ENCODE measurements around the gene CSNK1E. TPM values are rescaled to one million over a fixed set of nuclear protein-coding genes. Genes with fewer than 3 reads are reported as not detected.
A peak's percentile ranks its signal among the peaks of the same experiment; 100 is the strongest.

The CSNK1E gene
- total RNA-seq, 4 donors from 2014 or later = 112 to 246 (median 160) TPM

DNA sequence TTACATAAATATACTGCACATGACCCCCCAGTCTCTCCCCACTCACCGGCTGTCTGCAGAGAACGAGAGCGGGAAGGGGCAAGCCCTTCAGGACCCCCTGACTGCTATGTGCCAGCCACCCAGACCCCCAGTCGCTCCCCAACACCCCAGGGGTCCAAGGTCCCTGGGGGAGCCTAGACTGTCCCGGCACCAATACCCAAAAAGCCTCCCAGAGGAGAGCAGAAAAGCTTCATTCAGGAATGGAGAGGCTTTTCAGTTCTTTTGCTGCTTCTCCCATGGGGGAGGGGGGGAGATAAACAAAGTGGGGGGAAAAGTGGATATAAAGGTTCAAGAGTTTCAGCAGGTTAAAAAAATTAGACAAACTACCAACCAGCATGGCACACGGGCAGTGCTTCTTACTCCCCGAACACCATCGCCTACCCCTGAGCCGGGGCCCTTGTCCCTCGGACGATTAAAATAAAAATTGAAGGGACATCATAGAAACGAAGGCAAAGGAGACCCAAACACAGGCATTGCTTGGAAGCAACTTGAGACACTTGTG, 1.3 kb downstream of the CSNK1E start:
- H3K4me1 ChIP-seq = peaks cover 75% of the 10 kb centered on the region

DNA sequence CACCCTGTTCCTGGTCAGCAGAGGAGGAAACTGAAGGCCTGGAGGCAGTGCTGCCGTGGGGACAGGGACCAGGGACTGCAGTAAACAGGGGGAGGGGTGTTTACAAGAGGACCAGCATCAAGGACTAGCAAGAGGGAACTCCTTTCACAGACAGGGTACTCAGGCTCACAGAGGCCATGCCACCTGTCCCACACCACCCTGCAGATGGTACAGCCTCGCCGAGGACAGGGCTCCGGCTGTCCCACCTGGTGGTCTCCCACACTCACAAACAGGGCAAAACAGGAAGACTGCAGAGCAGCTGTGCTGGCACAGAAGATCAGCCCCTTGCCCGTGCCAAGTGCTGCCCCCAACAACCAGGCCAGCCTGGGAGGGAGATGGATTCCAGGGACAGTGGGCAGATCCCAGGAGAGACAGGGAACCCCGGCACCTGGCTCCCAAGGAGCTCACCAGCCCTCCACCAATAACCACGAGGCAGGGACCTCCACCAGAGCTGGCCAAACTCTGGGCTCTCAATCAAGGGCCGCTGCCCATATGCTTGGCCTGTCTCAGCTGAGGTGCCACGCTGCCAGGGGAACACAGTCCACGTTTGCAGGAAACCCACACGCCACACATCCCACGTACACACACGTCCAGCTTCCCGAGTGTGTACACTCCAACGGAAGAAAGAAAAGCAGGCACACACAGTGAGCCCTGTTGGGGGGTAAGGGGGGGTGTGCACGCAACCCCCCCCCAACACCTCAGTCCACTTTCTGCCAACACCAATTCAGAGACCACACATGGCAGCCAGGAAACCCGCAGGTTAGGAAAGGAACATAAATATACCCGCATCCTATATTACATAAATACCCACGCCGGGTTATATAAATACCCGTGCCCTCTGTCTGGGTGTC, 2.1 kb downstream of the CSNK1E start:
- WGBS = 13% methylated on average over 8 of the region's 21 CpGs
- Histone ChIP-seq H3K27ac (peak overlapping the region; percentile 99), H3K9me3 (no peaks in the 10 kb centered on the region), H3K4me3 (peak overlapping the region; percentile 90), H3K36me3 (peaks cover 6% of the 10 kb centered on the region), H3K27me3 (no peaks in the 10 kb centered on the region), H3K4me1 (peaks cover 82% of the 10 kb centered on the region)
- DNase-seq (ENCODE audit: low spot score in 2 of 2) = no peak
- no peak for TF ChIP-seq POLR2AphosphoS5 (IDR thresholded peaks at IDR 0.05)
- TF ChIP-seq EP300 (IDR thresholded peaks at IDR 0.05) = no peak
- TF ChIP-seq, protein P1, sequence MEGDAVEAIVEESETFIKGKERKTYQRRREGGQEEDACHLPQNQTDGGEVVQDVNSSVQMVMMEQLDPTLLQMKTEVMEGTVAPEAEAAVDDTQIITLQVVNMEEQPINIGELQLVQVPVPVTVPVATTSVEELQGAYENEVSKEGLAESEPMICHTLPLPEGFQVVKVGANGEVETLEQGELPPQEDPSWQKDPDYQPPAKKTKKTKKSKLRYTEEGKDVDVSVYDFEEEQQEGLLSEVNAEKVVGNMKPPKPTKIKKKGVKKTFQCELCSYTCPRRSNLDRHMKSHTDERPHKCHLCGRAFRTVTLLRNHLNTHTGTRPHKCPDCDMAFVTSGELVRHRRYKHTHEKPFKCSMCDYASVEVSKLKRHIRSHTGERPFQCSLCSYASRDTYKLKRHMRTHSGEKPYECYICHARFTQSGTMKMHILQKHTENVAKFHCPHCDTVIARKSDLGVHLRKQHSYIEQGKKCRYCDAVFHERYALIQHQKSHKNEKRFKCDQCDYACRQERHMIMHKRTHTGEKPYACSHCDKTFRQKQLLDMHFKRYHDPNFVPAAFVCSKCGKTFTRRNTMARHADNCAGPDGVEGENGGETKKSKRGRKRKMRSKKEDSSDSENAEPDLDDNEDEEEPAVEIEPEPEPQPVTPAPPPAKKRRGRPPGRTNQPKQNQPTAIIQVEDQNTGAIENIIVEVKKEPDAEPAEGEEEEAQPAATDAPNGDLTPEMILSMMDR (IDR thresholded peaks at IDR 0.05) = no peak
- TF ChIP-seq POLR2A (IDR thresholded peaks at IDR 0.05) = no peak

More for the DNA sequence above, 1.3 kb downstream of the CSNK1E start:
- DNase-seq (ENCODE audit: low spot score in 2 of 2) = no peak
- Histone ChIP-seq H3K27me3 (no peaks in the 10 kb centered on the region), H3K36me3 (peaks cover 6% of the 10 kb centered on the region), H3K9me3 (no peaks in the 10 kb centered on the region), H3K4me3 (peak overlapping the region; percentile 90), H3K27ac (peak overlapping the region; percentile 99)
- TF ChIP-seq POLR2A (IDR thresholded peaks at IDR 0.05) (no peak), EP300 (IDR thresholded peaks at IDR 0.05) (no peak), POLR2AphosphoS5 (IDR thresholded peaks at IDR 0.05) (no peak)
- TF ChIP-seq, protein P1 (IDR thresholded peaks at IDR 0.05) = no peak
- 4% methylated on average over 12 of the region's 12 CpGs for WGBS

DNA sequence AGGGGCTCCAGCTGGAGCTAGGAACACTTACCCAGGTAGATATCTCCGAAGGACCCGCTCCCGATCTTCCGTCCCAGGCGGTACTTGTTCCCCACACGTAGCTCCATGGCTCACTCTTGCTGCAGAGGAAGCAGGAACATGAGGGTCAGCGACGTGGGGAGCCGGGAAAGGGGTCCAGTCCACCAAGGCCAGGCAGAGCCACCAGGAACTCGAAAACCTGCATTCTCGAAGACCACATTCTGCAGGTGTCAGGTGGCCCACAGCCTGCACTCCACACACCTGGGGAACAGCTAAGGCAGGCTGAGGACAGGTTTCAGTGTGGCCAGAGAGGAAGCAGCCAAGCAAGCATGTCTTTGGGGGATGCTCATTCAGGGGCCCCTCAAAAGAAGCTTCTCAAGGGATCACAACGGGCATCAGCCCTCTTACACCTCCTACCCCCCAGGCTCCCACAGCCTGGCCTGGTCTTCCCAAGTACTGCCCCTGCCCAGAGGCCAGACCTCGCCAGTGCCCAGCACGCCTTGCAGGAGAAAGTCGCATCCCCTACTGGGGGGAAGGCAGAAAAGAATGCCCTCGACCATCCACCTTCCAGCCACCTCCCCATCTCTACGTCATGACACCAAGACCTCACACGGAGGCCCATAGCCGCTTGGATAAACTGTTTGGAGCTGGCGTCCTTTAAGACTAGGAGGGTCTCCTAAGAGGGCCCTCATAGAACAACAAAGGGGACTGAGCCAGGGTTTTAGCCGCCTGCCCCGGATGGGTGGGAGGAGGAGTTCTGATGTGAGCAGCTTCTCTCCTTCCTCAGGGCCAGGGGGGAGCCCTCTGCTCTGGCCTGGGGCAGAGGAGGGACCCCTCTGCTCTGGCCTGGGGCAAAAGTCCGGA, 2.9 kb downstream of the CSNK1E start:
- Histone ChIP-seq H3K27ac (peak overlapping the region; percentile 99), H3K9me3 (no peaks in the 10 kb centered on the region), H3K36me3 (peaks cover 6% of the 10 kb centered on the region), H3K27me3 (no peaks in the 10 kb centered on the region), H3K4me1 (peaks cover 90% of the 10 kb centered on the region), H3K4me3 (peak overlapping the region; percentile 90)
- no peak for DNase-seq (ENCODE audit: low spot score in 2 of 2)
- TF ChIP-seq, protein P1 (IDR thresholded peaks at IDR 0.05) = no peak
- TF ChIP-seq POLR2A (IDR thresholded peaks at IDR 0.05) (no peak), EP300 (IDR thresholded peaks at IDR 0.05) (no peak), POLR2AphosphoS5 (IDR thresholded peaks at IDR 0.05) (no peak)
- 54% methylated on average over 19 of the region's 23 CpGs for WGBS

DNA sequence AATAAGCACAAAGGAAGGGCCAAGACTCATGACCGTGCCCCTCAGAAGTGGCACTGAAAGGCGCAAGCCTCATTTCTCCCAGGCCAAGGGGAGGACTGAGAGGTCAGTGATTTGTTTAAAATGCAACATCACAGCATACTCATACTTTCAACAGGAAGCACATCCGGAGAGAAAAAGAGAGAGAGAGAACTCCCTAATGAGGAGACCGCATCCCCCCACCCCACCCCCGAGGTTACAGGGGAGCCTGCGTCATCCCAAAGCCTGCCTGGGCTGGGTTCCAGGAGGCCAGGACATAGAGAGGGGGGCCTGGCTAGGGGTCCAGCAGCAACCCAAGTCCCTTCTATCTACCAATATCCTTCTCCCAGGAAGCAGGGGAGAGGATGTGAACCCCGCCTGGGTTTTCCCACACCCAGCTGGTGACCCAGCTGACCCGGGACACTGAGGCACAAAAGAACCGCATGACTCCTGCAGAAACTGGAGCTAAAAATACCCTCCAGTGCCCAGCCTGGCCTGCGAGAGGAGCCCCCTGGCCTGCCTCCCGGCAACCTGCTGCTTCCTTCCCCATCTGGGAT, 3.8 kb downstream of the CSNK1E start:
- peak in 1 of 2 donors; percentile 88 for DNase-seq (ENCODE audit: low spot score in 2 of 2)

More for the DNA sequence above, 3.8 kb downstream of the CSNK1E start:
- Histone ChIP-seq H3K4me1 (peaks cover 90% of the 10 kb centered on the region), H3K27me3 (no peaks in the 10 kb centered on the region), H3K4me3 (peak overlapping the region; percentile 90), H3K36me3 (peaks cover 14% of the 10 kb centered on the region), H3K9me3 (no peaks in the 10 kb centered on the region), H3K27ac (peak overlapping the region; percentile 99)
- no peak for TF ChIP-seq EP300 (IDR thresholded peaks at IDR 0.05)
- TF ChIP-seq, protein P1 (IDR thresholded peaks at IDR 0.05) = no peak
- TF ChIP-seq POLR2AphosphoS5 (IDR thresholded peaks at IDR 0.05) = no peak
- no peak for TF ChIP-seq POLR2A (IDR thresholded peaks at IDR 0.05)
- 26% methylated on average over 10 of the region's 11 CpGs for WGBS
